ENCODE measurements around the gene AQP12B.

Gene AQP12B

DNA sequence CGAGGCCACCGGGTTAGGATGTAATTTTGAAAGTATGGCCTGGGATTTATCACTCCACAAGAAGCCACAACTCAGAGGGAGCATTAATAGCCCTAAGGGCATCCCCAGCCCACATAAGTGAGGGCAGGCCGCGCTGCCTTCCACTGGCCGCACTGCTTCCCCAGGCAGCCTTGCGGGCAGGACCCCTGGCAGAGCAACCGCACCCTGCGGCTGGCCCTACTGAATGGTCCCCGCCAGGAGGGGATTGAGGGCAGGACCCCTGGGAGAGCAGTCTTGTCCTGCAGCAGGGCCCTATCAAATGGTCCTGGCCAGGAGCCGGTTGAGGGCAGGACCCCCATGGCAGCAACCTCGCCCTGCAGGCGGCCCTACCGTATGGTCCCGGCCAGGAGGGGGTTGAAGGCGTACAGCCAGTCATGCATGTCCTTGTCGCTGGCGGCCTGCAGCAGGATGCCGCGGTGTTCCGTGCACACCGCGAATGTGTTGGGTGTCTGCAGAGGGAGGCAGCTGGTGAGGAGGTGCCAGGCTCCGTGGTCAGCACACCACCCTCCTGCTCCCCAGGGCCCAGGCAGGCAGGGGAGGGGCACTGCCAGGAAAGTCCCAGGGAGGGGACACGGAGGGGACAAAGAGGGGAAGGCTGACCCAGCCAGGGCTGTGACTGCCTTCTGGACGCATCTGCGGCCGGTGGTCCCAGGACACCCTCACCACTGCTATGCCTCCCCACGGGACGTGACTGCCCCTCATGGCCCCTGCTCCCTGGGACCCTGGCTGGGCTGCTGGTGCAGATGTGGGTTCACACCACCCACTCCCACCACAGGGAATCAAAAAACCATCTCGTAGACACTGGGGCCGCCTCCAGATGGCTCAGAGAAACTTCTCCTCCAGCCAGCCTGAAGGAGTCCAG is 35.2 kb upstream of the AQP12B start:
- no peak for DNase-seq (ENCODE audit: low read depth in 2 of 2)

DNA sequence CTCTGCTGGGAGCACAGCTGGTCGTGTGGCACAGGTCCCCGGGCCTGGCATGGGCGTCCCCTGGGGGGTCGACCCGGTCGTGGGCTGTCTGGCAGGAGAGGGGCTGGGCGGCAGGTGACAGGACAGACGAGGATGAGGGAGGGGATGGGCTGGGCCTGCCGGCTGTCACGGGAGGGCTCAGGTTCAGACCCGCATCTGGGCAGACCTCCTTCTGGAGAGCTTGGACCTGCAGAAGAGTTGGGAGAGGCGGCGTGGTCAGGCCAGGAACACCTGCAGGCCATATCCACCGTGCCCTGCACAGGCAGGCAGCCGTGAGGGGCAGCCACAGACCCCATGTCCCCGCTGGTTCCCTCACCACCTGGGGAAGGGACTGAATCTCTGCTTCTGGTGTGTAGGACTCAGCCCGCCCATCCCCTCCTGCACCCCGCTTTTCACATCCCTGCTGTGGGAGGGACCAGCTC is 34.5 kb upstream of the AQP12B start:
- DNase-seq (ENCODE audit: low read depth in 2 of 2), result no peak

DNA sequence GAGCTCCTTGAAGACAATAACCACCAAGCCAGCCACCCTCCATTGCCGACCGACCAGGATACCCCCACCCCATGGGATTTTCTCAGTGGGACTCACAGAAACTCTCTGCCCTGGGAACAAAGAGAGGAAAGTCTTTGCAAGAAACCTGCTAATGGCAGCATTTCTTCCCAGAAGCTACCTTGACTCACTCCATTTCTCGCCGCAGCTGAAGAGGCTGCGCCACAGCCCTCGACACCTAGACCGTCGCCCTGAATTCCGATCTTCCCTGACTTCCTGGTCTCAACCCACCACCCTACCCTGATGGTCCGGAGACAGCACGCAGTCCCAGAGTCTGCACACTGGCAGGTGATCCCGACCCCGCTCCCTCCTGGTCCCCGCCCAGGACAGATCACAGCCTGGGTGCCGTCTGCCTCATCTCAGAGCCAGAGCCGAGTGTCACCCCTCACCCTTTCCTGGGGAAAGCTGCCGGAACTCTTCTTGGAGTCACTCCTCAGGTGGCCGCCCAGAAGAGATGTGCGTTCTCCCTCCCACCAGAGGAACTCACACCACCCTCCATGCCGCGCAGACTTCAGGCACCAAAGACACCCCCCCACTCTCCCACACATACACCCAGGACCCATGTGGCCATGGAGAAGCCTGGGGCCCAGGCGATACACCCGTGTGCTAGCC is 33.6 kb upstream of the AQP12B start:
- no peak for DNase-seq (ENCODE audit: low read depth in 2 of 2)

DNA sequence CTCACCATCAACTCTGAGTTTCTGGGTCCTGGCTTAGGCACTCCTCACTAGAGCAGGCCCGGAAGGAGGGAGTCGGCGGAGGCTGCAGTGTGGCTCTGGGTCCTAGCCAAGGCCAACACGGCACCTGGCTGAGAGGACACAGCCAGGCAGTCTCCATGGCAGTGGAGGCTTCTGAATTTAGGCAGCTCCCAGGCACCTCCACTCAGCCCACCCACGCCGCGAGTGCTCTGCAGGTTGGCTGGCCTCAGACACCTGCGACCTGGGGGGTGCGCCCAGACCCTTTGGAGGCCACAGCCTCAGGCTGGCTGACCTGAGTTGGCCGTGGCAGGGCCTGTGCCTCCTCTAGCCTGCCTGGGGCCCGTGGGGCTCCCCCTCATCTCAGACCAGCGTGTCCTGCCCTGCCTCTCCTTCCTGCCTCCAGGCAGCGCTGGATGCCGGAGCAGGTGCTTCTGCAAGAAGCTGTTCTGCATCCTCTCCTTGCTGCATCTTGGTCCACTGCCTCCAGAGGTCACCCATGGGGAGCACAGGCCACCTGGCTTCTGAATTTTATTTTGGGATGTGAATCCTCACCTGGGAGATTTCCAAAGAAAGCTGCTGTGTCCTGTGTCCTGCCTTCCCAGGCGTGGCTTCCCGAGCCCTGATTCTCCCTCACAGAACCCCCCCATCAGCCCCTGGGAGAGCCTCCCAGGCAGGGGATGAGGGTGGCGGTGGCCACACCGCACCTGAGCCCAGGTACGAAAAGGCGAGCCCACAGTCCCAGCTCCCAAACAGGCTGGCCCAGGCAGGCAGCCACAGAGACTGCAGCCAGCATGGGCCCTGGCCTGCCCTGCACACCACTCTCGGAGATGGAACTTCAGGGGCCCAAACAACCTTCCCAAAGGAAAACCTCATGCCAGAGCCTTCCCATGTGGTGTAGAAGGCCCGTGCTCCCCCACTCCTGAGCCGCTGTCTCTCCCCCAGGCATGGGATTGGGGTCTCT is 32.4 kb upstream of the AQP12B start:
- no peak for DNase-seq (ENCODE audit: low read depth in 2 of 2)

DNA sequence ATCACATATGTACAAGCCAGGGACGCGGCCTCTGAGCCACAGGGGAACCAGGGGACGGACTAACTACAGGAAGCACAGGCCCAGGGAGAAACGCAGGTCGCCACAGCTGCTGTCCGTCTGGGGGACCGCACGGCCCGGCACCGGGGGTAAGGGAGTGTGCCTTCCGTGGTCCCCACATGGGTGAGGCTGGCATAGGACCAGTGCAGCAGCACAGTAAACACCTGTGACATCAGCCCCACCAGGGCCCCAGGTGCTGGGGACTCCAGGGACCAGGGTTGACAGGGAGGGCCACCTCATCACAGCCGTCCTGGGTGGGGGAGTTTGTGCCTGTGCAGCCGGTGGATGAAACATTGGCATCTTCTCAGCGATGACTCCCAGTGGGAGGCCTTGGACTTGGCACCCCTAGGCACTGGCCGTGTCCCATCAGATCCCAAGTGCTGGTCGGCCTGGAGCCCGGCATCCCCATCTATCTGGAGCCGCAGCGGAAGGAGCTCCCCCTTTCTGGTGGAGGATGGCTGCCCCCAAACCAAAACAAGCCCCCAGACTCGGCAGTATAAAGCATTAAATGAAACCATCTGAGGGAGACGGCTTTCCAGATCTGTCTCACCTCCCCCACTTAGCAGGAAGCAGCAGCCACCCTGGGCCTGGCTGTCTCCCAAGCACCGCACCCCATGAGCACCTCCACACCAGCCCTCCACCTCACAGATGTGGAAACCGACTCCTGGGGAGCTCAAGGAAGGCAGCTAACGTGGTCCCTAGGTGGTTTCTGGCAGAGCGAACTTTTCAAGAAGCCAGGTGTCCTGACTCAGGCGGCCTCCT is 31.5 kb upstream of the AQP12B start:
- DNase-seq (ENCODE audit: low read depth in 2 of 2), result no peak

DNA sequence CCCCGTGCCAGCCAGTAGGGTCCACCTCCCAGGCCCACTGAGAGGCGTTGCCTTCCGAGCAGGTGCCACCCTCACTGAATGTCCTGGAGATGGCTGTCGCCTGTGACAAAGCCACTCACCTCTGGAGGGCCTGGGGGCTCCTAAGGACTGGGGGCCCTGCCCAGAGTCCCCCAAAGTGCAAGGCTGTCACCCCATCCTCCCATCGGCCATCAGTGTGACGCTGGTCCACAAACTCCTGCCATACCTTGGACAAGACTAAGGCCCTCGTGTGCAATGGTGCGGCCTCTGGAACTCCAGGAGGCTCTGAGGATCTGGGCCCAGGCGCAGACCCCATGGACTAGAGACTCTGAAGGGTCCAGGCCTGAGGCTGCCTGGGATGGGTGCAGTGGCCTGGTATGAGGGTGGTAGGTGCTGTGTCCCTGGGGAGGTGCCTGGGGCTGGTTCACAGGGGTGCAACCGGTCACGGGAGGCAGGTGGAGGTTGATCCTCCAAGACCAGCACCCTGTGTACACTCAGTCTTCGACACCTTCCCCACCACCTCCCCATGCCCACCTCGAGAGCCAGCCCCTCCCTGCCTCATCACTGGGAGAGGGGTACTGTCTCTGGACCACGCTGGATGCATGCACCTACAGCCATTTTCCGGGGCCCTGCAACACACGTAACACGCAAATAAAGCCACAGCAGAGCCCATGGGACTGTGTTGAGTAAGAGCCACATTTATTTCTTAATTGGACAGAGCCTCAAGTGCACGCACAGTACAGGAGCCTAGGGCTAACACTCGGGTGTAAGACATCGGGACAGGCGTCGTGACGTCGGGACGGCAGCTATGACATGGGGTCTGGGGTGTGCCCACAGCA is 30.6 kb upstream of the AQP12B start:
- no peak for DNase-seq (ENCODE audit: low read depth in 2 of 2)

DNA sequence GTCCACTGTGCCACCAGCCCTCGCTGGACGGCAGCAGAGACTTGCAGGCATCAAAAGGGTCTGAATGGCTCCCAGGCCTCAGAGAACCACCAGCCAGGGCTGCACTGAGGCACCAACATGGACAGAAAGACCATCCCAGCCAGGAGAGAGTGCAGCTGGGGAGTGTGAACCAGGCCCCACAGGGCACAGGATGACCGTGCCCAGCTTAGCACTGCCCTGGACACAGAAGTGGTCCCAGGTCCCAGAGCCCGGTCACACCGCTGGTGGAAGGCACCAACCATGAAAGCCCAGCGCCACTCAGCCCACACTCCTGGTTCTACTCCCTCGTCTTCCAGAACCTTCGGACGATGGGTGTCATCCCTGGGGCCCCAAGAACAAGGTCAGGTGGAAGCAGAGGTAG is 29.4 kb upstream of the AQP12B start:
- DNase-seq (ENCODE audit: low read depth in 2 of 2), result no peak

DNA sequence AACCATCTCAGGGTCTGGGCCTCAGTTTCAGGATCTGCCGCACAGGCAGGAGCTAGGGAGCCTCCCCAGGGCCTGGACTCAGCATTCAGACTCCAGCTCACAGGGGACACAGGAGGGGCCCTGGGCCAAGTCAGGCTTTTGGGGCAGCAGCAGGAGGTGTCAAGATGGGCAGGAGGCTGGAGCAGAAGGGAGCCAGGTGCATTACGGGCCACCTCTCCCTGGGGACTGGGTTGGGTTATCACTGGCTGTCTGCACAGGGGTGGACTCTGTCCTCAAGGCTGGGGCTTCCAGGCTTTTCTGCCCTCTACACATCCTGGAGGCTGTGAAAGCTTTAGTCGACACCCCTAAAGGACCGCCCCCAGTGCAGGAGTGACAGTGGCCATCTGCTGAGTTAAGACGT is 29.0 kb upstream of the AQP12B start:
- no peak for DNase-seq (ENCODE audit: low read depth in 2 of 2)

DNA sequence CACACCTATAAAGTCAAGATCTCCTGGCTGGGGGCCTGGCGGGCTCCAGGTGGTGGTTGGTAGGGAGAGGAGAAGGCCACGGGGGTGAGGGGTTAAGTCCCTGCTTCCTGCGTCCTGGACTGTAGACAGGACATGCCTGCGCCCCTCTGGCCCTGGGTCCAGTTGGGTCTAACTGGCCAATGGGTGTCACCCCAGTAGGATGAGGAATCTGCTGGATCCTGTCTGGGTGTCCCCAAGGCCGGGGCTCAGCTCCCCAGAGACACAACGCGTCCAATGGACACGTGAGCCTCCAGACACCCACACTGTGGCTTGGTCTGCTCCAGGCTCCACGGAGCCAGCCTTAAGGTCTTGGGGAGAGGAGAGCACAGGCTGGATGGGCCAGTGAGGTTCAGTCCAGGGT is 28.6 kb upstream of the AQP12B start:
- no peak for DNase-seq (ENCODE audit: low read depth in 2 of 2)

DNA sequence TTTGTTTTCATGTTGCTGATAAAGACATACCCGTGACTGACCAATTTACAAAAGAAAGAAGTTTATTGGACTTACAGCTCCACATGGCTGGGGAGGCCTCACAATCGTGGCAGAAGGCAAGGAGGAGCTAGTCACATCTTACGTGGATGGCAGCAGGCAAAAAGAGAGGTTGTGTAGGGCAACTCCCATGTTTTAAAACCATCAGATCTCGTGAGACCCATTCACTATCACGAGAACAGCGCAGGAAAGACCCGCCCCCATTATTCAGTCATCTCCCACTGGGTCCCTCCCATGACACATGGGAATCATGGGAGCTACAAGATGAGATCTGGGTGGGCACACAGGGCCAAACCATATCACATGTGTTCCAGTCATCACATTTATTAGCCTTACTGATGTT is 25.8 kb upstream of the AQP12B start:
- no peak for DNase-seq (ENCODE audit: low read depth in 2 of 2)

DNA sequence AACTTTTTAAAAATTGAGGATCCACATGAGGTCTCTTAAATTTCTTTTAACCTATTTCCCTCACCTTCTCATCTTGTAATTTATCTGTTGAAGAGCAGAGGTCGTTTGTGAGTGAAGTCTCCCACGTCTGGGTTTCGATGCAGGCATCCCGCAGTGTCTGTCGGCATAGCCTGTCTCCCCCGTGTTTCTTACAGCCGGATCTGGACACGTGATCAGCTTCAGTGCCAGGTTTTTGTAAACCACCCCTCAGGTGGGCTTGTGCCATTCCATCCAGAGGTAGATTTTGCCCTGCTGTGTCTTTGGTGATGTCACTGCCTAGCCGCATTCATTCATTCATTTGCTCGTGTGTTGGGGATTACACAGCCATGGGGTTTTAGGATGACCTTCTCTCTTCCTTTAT is 25.1 kb upstream of the AQP12B start:
- no peak for DNase-seq (ENCODE audit: low read depth in 2 of 2)

DNA sequence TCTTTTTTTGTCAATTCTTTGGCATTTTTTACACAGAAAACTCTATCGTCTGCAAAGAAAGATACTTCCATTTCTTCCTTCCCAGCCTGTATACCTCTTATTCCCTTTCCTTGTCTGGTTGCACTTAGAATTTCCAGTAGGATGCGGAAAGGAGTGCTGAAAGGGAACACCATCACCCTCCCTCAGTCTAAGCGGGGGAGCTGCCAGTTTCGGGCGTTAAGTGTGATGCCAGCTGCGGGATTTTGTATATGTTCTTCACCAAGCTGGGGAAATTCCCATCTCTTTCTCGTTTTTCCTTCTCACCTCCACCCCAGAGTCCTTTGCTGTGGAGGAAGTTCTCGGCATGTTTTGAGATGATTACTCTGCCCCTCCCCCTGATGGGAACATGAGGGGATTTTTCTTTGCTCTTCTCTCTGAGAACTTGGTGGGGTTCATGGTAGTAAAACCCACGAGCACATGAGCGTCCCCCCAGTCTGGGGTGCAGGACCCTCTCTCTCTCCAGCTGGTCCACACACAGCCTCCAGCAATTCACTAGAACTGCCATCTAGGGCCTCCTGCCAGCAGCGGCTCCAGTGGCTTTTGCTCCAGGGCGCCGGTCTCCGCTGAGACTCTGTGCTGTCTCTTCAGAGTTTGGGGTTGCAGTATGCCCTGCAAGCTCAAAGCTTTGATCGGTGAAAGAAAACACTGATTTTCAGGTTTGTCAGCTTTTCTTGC is 24.5 kb upstream of the AQP12B start:
- DNase-seq (ENCODE audit: low read depth in 2 of 2), result no peak

DNA sequence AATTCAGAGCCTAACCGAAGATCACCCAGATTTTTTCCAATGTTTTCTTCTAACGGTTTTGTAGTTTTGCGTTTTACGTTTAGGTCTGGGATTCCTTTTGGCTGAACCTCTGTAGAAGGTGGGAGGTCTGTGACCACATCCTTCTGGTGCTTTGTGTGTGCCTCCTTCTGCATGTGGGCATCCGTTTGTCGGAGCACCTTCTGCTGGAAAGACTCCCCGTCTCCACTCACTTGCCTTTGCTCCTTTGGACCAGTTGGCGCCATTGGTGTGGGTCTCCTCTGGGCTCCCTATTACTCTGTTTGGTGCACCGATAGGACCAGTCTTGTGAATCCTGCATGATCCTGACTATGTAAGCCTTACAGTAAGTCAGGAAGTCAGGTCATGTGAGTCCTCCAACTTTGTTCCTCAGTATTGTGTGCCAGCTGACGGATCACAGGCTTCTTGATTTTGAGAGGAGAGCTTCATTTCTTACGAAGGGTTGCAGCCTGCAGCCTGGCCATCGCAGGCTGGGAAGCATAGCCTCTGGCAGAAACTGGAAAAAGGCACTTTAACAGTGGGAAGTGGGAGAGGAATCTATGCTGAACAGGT is 22.6 kb upstream of the AQP12B start:
- DNase-seq (ENCODE audit: low read depth in 2 of 2), result no peak

DNA sequence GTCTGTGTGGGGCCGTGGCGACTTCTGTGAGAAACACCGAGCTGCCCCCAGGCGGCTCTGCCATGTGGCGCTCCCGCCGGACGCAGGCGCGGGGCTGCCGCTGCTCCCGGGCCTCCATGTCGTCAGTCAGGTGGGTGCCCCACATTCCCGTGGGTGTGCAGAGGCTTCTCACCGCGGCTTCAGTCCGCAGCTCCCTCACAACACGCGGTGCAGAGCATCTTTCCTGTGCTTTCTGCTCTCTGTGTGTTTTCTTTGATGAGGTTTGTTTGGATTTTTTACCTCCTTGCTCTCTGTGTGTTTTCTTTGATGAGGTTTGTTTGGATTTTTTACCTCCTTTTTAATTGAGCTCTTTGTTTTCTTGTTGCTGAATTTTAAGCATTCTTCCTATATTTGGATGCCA is 22.0 kb upstream of the AQP12B start:
- no peak for DNase-seq (ENCODE audit: low read depth in 2 of 2)

DNA sequence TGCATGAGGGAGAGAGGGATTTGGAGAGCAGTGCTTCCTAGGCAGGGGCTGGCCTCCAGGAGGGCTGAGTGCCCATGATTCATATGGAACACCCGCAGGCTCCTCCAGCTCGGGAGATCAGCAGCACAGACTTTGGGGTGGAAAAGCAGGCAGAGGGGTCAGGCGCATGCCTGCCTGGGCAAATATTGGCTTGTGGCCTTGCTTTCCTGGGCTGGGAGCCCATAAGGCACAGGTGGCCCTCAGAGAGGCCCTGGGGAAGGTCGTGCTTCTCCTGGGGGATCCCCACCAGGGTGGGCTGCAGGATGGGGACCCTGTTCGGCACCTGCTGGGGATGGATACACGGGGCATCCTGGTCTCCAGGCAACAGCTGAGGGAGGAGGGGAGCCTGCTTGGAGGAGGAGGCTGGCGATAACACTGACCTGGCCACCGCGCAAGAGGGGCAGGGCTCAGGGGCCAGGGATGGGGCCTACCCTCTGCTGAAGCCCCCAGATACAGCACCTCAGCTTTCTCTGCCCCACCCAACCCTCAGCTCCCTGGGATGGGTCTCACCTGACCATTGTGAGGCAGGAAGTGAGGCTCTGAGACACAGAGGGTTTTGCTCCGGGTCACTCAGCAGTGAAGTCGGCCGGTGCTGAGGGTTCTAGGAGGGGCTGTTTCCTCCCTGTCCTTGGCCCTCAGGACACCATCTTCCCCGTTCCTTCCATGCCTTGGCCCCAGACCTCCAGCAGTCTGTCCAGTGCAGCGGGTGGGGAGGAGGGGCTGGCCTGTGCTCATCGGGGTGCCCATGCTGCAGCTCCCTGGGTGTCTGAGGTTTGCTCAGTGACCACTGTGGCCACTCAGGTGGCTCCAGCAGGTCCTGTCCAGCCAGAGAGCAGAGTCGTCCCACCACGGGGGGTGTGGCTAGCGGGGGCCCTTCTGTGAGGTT is 21.0 kb upstream of the AQP12B start:
- no peak for DNase-seq (ENCODE audit: low read depth in 2 of 2)

DNA sequence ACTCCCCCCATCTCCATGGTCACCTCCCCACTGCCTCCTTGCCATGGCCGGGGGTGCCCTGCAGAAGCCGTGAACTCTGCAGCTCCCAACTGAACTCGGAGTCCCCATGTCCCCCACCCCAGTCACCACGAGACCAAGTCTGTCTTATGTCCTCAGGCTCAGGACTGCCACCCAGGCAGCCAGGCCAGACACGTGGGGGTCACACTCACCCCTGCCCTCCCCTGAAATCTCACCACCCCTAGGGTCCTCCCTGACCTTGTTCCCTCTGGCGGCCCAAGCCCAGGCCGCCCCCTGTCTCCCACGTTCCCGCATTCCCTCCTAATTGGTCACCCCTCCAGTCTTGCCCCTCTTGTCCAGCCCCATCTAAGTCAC is 19.9 kb upstream of the AQP12B start:
- no peak for DNase-seq (ENCODE audit: low read depth in 2 of 2)

DNA sequence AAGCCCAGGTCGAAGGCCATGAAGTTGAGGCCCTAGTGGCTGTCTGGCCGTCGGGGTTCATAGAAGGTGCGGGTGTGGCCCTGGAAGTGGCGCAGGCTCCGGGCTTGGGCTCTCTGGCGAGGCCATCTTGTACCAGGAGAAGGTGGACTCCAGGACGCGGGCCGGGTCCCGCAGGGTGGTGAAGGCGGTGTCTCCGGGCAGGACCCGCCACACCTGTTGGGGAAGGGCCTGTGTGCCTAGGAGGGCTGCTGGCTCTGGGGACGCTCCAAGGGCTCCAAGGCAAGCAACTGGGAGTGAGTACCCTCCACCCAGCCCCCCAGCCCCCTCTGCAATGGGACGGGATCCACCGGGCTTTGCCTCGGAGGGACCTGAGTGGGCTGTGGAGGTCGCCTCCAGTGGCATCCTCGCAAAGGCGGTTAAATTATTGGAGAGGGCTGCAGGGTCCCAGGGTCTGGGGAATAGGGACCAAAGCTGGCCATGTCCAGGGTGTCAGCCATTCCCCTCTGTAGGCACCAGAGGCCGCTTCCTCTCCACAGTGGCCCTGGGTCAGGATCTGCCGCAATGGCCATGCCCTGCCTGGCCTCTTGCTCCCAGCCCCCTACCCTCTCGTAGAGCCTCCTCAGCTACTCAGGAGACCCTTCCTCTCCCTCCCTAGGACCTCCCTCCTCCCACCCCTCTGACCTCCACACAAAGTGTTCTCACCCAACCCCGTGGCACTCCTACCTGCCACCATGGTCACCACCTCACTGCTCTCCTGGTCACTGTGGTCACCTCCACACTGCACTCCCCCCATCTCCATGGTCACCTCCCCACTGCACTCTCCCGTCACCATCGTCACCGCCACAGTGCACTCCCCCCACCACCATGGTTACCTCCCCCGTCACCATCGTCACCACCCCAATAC is 19.3 kb upstream of the AQP12B start:
- no peak for DNase-seq (ENCODE audit: low read depth in 2 of 2)
